ENCODE results near the gene HDAC7.
"Not testable (repeated sequence)": the region's sequence is repeated elsewhere in the genome, so short reads cannot be mapped to it uniquely, and the experiment has no call there.

Gene HDAC7

DNA sequence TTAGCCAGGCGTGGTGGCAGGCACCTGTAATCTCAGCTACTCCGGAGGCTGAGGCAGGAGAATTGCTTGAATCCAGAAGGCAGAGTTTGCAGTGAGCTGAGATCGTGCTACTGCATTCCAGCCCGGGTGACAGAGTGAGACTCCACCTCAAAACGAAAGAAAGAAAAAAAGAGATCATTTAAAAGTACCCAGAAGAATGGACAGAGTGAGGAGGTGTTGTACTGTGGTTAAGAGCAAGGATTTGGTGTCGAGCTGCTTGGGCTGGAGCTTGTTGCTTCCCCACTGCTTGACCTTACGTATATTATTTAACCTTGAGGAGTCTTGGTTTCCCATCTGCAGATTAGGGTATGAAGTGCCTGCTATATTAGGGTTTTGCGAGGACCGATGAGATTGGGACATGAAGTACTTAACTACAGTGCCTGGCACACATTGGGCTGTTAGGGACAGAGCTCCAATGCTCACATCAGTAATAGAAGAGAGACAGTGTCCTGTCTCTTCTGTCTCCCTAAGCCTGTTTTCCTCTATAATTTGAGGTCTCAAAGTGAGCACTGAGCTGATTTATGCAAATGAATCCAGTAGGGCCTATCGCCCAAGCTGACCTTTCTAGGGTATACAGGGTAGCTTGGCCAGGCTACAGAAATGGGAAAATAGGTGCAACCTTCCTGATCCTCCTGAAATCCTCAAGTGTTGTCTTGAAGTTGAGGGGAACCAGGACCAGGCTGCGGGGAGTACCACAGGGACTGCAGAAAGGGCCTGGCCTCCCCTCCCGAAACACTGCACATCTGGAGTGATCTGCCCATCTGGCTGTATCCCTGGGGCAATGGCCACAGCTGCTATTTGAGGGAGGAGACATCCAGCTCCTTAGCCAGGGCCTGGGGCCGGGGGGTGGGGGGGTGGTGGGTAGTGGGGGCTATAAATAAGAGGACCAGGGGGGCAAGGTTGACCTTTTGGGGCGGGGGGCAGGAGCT lies 8.6 kb upstream of the HDAC7 start:
- no peak for DNase-seq (ENCODE audit: low spot score)

DNA sequence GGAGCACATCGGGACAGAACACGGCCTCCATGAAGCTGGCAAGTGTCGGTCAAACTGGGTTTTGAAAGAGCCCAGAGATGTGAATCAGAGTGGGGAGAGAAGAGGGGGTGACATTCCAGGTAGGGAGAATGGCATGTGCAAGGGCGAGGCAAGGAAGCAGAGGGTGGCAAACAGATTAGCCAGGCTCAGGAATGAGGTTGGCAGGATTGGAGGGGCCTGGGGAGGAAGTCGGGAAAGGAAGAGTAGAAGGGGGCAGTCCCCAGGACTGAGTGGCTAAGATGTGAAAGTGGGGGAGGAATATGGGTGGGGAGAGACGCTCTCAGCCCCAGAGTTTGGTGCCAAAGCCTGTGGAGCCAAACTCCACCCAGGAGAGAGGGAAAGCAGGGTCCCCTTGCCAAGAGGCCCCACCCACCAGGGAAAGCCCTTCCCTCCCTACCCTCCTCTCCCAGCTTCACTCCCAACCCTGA lies 5.5 kb upstream of the HDAC7 start:
- no peak for DNase-seq (ENCODE audit: low spot score)

DNA sequence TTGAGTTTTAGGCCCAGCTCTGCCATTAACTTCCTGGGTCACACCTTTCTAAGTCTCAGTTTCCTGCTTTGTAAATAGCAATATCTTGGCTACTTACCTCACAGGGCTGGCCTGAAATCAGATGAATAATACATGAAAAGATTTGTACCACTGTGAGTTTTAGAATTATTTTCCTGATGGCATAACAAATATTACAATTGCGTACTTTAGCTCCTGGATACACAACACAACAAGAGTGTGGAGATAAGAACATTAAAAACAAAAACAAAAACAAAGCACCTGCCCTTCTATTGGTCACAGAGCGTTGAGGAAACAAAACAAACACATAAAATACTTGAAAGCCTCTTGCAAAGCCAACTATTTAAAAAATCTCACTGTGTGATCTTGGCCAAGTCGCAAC lies 4.9 kb upstream of the HDAC7 start:
- DNase-seq (ENCODE audit: low spot score): no peak

DNA sequence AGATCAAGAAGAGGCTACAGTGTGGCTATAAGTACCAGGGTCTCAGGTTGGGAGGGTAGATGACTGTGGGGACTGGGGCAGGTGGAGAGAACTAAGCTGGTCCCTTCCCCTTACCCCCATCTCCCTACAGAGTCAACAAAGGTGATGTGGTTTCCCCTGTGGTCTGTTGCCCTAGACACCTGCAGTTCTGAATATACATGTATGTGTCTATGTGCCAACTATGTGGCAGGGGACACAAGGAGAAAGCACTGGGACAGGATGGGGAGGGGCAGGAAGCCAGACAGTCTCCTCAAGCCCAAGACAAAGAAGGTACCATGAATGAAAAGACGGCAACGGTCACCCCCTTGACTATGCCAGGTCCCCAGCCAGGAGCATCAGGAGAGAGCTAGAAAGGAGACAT lies 4.5 kb upstream of the HDAC7 start:
- no peak for DNase-seq (ENCODE audit: low spot score)

DNA sequence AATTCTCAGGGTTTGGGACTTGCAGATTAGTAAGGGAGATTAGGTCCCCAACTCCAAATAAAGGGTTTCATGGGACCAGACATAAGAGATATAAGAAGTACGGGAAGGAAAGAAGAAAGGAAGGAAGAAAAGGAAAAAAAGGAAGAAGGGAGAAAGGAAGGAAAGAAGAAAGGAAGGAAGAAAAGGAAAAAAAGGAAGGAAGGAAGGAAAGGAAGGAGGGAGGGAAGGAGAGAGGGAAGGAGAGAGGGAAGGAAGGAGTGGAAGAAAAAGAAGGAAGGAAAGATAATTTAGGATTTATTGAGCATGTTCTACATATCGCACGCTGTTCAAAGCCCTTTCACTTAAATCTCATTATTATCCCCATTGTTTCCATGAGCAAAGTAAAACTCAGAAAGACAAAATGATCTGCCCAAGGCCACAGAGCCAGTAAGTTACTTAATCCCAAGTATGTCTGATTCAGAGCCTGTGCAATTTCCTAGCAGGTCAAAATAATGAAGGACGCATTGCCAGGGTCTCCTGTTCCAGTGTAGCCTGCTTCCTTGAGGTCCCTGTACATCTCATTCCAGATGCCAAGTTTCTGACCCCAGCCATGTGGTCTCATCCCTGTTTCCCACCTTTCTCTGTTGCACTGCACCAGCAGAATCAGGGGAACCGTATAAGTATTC lies 3.9 kb upstream of the HDAC7 start:
- DNase-seq (ENCODE audit: low spot score): no peak

DNA sequence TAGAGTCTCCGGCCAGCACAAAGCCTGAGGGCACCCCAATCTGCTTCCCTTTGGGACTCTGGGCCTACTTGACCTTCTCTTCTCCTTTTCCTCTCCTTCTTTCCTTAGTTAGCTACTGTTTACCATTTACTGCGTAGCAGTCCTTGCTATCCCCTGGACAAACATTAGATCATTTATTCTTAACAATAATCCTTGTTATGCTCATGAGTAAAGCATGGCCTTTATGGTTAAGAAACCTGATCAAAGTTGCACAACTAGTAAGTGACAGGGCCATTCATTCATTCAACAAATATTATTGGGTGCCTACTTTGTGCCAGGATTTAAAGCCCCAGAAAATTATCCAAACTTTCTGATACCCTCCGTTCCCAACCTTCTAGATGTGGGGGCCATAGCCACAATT lies 3.2 kb upstream of the HDAC7 start:
- DNase-seq (ENCODE audit: low spot score): no peak

DNA sequence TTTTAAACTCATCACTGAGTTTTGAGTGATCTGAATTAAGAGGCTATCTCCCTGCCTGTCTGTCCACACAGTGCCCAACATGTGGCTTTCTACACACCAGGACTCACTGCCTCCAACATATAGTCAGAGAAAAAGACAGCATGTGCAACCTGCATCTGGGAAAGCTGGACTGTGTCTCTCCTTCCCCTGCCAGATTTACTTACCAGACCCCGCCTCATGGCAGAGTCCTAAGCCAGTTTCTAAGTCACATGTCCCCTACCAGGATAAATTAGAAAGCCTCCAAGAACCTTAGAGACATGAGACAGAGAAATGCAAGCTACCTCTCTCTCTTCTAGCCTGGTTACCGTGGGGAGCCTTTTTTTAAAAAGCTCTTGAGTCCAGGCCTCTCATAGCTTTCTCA lies 2.7 kb upstream of the HDAC7 start:
- DNase-seq (ENCODE audit: low spot score): no peak

DNA sequence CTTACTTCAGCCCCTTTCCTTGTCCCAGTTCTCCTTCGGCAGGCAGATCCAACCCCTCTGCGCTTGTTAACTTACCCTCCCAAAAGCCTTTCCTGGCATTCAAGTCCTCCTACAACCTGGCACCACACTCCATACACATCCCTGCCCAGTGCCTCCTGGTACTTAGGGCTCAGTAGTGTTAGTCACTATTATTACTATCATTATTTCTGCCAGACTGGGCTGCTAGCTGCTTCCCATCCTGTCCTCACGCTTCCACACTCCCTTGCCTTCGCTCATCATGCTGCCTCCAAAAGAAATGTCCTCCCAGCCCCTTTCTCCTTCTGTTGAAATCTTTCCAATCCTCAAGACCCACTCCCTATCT lies 1.6 kb upstream of the HDAC7 start:
- no peak for DNase-seq (ENCODE audit: low spot score)

DNA sequence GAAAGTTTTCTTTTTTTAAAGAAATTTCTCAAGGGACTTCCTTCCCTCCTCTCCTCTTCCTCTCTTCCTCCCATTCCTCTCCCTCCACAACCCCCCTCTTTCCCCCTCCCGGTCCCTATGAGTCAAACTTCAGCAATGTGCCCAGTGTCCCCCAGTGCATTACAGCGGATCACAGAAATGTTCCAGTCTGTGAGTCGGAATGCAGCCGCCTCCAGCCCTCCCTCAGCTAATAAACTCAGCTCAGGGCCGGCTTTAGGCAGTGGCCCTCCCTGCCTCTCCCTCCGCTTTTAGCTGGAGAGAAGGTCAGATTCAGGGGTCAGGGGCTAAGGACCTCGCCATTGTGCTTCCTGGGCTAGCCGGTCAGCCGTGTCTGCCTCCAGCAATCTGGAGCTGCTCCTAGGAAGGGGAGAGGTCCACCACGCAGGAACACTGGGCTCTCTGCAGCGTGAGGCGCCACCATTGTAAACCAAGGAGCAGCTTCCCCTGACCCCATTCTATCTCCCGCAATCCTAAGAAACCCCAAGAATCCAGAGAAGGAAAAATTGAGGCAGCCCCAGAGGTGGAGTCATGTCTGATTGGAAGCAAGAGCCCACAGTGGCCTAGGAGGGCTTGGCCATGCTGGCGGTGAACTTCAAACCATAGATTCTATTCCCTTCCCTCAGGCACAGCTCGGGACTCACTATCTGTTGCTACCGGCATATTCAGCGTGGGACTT lies 1.1 kb upstream of the HDAC7 start:
- DNase-seq (ENCODE audit: low spot score): peak; percentile 94

DNA sequence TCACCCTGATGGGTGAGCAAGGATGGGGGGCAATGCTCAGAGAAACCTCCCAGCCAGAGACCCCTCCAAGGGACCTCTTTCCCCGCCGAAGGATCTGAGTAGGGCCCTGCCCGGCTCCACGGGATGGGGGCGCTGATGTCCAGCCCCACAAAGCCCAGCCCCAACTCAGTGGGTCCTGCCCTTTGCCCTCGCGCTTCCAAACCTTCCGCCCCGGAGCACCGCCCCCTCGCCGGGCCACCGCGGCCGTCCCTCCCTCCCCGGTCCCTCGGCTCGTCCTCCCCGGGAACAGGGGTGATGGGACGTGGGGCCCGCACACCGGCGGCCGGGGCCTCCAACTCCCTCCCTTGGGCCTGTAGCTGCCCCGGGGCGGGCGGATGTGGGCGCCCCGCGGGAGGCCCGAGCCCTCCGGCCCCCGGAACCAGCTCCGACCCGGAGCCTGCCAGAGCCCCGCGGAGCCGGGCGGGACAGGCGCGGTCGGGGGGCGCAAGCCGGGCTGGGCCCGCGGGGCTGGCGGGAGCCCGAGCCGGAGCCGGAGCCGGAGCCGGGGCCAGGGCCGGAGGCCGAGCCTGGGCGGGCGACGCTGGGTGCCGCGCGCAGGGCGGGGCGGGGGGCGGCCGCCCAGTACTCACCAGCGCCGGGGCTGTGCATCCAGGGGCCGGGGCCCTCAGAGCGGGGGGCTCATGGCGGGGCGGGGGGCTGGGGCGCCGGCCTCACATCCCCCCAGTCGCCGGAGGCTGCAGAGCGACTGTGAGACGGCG lies 386 bp downstream of the HDAC7 start:
- DNase-seq (ENCODE audit: low spot score): peak; percentile 61

DNA sequence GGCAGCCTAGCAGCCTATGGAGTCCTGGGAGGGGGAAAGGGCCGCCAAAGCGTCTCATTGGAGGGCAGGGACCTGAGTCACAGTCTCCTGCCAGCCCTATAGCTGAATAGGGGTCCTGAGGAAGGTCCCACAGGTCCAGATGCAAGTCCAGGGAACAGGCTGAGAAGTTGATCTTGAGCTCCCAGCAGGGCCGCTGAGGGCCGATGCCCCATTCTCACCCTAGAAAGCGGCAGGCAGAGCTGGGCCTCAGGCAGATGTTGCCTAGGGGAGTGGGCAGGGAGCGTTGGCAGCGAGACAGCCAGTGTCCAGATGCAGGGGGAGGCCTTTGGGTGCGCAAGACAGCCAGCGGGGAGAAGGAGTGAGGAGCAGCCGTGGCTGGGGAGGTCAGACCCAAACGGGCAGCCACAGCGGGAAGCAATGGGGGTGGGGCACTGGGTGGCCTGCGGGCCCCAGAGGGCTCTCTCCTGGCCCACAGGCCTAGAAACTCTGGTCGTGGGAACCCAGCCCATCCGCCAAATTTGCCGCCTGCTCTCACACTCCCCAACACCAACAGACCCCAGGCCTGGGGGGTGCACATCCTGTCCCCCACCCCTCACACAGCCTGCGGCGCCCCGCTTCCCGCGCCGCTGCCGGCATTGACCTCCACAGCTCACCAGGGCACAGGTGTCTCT lies 1.1 kb downstream of the HDAC7 start:
- DNase-seq (ENCODE audit: low spot score): peak; percentile 29

DNA sequence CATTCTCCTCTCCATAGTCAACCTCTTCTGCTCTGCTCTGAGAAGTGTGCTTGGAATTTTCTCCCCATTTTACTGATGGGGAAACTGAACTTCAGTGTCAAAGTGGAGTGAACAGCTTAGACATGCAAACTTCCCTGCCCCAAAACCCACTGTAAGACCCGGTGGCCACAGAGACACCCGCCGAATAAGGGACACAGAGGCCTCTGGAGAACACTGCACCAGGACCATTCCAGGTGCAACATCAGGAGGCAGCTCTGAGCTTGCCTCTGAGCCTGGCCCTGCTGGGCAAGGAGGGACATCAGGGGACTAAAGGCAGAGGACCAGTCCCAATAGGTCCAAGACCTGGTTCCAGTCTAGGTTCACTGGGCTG lies 1.7 kb downstream of the HDAC7 start:
- DNase-seq (ENCODE audit: low spot score): no peak

DNA sequence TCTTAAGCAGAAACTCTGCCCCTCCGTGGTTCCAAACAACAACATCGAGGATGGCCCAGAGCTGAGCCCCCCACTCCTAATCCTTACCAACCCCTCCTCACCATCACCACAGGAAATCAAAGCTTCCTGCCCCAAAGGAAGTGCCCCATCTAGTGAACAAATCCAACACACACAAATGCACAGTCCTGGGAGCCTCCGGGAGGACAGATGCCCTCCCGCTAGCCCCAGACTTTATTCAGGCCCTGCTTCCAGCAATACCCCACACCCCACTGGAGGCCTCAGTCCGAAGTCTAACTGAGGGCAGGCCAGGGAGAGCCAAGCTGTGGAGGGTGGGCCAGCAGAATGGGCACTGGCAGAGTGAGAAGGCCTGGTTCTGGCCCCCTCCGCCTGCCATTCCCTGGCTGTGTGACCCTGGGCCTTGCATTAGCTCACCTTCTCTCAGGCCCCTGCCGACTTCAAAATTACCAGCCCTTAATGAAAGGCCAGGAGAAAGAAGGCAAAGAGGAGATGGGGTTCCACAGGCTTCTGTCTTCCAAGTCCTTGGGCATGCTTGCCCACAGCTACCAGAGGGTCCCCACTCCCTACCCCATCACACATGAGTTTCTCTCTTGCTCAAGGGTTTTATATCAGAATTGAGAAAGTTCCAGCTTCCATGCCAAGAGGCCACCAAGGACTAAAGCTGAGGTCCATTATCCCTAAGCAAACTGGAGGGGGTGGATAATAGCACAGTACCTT lies 2.3 kb downstream of the HDAC7 start:
- no peak for DNase-seq (ENCODE audit: low spot score)

DNA sequence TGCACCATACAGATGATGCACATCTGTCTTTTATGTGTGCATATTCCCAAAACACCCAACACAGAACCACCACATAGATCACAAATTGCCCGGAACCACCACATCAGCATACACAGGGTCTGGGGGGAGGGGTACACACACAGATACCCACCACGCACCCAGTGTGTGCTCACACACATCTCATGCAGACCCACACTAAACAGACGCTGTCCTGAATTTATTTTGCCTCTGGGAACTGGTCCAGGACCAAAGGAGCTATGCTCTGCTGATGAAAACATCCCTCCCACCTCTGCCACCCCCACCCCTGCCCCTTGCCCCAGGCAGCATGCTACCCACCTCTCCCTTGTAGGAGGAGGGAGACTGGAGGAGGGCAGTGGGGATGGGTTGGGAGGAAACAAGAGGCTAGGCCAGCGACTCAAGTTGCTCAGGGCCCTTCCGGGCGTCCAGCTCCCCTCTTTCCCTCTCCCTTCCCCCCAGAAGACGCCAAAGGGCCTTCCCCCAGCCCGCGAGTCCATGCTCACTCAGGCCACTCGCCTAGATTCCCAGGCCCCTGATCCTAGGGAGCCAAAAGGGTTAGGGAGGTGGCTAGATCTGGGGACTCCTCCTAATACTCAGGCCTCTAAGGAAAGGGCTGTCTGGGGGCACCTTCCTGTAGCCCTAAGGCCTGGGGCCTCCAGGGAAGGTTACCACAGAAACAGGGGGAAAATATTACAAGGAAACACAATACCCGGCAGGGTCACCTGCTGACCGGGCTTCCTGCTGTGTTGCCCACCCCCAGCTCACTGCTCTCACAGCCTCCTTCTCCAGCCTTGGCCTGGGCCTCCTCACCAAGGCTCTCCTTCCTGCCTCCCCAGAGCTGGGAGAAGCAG lies 3.1 kb downstream of the HDAC7 start:
- DNase-seq (ENCODE audit: low spot score): no peak

DNA sequence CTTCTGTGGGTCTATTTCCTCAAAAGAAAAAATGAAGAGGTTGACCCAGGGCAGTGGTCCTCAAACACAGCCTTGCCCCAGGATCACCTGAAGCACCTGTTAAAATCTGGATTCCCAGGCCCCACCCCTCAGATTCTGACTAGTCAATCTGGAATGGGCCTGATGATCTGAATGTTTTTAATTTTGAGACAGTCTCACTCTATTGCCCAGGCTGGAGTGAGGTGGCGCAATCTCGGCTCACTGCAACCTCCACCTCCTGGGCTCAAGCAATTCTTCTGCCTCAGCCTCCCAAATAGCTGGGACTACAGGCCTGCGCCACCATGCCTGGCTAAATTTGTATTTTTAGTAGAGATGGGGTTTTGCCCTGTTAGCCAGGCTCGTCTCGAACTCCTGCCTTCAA lies 4.3 kb downstream of the HDAC7 start:
- not testable (repeated sequence) for DNase-seq (ENCODE audit: low spot score)

DNA sequence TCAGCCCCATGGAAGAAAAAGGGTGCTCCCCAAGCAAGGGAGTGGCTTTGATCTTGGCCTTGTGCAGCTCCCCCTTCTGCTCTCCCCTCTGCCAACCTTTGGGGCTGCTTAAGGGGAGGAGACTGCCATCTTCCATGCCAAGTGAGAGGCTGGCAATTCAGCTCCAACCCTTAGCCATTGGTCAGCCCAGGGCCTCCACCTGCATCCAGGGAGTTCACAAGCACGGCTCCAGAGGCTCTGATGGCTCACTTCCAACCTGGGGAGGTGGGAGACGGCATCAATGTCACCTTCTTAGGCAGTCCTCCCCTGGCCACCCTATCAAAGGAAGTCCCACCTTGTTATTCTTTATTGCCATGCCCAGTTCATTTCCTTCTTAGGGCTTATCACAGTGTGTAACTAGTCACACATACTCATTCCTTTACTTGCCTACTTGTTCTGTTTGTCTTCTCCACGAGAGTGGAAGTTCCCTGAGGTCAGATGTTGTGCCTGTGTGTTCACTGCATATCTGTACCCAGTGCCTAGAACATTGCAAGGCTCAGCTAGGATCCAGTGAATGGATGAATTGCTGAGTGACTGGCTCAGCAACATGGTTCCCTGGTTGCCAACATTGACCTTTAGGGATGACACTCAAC lies 5.0 kb downstream of the HDAC7 start:
- no peak for DNase-seq (ENCODE audit: low spot score)

DNA sequence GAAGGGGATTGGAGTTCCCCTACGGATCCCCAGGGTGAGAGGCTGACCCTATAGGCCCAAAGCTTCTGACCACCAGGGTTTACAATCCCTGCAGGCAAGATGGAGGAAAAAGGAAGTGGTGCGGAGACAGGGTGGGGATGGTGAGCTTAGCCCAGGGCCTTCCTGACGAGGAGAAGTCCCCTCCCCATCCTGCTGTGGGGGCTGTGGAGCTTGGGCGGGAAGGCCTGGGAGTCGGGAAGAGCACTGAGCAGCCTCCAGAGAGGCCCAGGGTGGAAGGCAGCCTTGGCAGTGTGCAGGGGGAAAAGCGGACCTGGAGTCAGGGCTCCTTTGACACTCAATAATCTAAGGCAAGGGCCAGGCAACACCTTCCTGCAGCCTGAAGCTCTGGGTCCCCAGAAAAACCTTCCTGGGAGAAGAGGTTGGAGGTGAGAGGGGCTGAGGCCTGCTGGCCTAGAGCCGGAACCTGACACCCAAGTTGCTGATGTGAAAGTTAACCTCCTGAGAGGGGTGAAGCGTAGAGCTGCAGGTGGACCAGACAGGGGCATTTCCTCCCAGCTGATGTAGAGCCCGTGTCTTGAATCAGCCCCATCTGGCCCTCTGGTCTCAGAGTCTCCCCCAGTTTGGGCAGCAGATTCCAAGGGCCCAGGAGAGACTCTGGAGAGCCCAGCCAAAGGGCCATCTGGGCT lies 6.0 kb downstream of the HDAC7 start:
- DNase-seq (ENCODE audit: low spot score): no peak

DNA sequence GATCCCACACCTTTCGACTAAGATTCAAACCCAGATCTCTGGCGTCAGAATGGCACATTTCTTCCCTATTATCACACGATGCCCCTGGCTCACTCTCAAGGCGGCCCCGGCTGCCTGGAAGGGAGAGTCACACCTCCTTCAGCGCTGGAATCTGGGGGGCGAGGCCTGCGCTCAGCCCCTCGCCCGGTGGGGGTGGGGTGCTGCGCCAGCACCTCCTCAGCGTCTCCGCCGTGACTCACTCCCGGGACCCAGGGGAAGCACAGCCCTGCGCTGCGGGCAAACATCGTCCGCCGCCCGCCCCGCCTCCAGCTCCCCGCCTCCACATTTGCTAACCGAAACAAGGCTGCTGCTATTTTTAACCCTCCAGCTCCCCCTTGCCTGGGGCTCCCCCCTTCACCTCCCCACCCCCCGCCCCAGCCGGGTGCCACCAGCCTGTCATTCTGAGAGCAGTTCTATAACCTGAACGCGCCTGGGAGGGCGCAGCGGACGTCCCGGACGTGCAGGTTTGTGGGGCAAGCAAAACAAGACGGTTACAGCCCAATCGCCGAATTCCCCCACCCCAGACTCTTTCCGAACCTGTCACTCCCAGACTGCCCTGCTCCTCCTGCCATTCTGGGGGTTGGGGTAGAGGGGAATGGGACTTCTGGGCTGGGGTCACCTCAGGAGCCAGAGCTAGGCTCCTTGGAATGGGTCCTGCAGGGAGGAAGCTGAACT lies 6.7 kb downstream of the HDAC7 start:
- DNase-seq (ENCODE audit: low spot score): no peak

Data from RKO (cell line).